ENCODE results near the gene CHN1. TPM values are rescaled to one million over a fixed set of nuclear protein-coding genes. Genes with fewer than 3 reads are reported as not detected.

Gene CHN1
- total RNA-seq, 4 donors from 2014 or later, result 5.8 to 24.7 (median 9.3) TPM

DNA sequence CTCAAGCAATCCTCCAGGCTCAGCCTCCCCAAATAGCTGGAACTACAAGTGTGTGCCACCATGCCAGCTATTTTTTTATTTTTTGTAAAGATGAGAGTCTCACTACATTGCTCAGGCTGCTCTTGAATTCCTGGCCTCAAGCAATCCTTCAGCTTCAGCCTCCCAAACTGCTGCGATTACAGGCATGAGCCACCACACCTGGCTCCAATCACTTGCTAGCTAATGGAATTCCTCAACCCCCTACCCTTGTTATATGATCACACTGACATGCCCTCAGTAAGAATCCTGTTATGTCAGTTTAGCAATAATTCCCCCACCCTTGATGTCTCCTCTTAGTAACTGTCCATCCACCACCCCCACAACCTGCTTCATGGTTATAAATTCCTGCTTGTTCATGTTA is 12.3 kb downstream of the CHN1 start:
- TF ChIP-seq, protein P1, sequence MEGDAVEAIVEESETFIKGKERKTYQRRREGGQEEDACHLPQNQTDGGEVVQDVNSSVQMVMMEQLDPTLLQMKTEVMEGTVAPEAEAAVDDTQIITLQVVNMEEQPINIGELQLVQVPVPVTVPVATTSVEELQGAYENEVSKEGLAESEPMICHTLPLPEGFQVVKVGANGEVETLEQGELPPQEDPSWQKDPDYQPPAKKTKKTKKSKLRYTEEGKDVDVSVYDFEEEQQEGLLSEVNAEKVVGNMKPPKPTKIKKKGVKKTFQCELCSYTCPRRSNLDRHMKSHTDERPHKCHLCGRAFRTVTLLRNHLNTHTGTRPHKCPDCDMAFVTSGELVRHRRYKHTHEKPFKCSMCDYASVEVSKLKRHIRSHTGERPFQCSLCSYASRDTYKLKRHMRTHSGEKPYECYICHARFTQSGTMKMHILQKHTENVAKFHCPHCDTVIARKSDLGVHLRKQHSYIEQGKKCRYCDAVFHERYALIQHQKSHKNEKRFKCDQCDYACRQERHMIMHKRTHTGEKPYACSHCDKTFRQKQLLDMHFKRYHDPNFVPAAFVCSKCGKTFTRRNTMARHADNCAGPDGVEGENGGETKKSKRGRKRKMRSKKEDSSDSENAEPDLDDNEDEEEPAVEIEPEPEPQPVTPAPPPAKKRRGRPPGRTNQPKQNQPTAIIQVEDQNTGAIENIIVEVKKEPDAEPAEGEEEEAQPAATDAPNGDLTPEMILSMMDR (IDR thresholded peaks at IDR 0.05; ENCODE audit: low read depth), result no peak

DNA sequence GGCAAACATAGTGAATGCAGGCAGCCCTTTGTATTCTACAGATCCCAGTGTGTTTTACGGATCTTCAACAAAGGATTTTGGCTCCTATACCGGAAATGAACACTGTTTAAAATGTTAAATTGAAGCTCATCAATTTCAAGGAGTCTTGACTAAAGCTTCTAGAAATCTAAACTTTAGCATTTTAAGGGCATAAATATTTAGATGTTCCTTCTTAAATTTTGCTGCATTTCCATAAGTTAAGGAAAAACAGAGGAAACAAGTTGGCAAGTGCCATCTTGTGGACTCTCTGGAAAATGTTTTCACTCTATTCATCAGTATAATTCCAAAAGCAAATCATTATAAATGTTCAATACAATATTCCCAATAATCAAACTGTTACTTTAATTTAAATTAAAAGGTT is 19.6 kb downstream of the CHN1 start:
- TF ChIP-seq, protein P1 (IDR thresholded peaks at IDR 0.05; ENCODE audit: low read depth), result no peak

DNA sequence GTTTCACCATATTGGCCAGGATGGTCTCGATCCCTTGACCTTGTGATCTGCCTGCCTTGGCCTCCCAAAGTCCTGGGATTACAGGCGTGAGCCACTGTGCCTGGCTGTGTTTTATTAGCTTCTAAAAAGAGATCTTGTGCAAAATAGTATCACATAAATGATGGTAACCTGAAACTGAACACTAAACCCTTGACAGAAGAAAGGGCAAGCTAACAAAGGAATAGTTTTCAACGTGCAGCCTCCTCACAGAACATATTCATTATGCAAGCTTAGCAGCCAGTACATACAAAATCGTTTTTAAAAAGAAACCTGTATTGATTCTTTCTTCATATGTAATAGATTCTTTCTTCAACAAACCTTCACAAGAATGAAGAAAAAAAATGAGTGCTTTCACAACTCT is 20.6 kb downstream of the CHN1 start:
- TF ChIP-seq, protein P1 (IDR thresholded peaks at IDR 0.05; ENCODE audit: low read depth), result no peak

DNA sequence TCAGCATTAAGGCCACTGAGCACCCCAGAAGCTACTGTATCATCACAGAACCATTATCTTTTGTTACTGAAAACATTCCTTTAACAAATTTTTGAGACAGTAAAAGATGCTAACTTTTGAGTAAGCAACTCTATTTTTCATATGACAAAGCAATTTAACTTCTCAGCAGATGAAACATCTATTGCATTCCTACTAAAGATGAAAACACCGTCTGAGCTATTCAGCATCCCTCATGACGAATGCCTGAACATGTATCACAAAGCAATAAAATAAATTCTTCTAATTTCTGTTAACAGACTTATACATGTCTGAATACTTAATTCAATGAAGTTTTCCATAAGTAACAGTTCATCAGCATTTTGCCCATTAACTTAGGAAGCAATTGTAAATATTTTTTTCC is 23.9 kb downstream of the CHN1 start:
- TF ChIP-seq, protein P1 (IDR thresholded peaks at IDR 0.05; ENCODE audit: low read depth), result no peak

DNA sequence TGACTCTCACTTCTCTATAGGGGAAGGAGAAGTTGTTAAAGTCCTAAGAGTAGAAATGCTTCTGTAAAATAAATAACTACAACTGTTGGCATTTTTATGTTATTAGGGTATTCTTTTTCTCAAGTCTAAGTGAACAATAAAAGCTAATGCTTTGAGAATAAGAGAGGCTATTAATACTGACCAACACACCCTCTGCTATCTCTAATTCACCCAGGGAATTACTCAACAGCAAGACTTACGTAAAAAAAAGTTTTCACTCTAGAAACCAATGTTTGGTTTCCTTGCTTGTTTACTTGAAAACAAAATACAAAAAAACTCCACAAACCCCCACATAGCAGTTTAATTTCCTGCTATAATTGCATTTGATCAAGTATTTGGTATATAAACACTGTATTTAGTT is 25.2 kb downstream of the CHN1 start:
- TF ChIP-seq, protein P1 (IDR thresholded peaks at IDR 0.05; ENCODE audit: low read depth), result no peak

DNA sequence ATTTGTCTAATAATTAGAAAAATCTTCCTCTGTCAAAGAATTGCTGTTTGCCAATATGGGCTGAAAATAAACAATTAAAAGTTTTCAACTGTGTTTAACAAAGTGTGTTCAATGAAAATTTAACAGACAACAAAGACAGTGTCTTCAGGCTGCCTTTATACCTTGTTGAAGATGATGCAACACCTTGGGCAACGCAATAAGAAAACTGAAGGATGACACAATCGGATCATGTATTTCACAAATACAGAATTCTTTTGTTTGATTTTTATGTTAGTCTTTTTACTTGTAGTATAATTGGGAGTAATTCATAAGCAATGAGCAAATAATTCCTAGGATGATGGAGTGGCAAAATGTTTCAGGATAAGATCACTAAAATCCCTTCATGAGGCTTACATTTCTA is 27.8 kb downstream of the CHN1 start:
- TF ChIP-seq, protein P1 (IDR thresholded peaks at IDR 0.05; ENCODE audit: low read depth), result no peak

DNA sequence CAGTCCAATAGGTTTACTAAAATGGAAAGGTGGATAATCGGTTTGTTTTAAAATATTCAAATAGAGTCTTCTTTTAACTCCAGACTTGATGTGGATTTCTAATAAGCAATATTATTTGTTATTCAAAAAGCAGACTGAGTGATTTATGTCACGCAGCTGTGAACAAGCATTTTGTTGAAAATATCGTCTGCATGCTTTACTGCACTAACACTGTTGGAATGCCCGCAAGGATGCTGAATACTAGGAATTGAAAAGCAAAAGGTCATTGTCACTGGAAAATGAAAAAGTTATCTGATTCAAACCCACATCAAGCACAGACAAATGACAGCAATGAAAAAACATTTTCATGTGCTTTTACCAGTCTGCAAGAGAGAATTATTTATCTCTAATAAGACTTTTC is 31.1 kb downstream of the CHN1 start:
- TF ChIP-seq, protein P1 (IDR thresholded peaks at IDR 0.05; ENCODE audit: low read depth), result no peak

Measured in subcutaneous adipose tissue (tissue), 4 donors.